ENCODE measurements around the gene CFDP1.

The CFDP1 gene

GRCh38 chr16:75372236-75372856 is 61.0 kb downstream of the CFDP1 start:
- no peak for DNase-seq (ENCODE audit: low read depth)

- no peak for DNase-seq (ENCODE audit: low read depth)
These were observed 62.1 kb downstream of the CFDP1 start for GRCh38 chr16:75371171-75371570.

GRCh38 chr16:75364286-75364791 is 69.0 kb downstream of the CFDP1 start:
- DNase-seq (ENCODE audit: low read depth): no peak

GRCh38 chr16:75362846-75363245 is 70.5 kb downstream of the CFDP1 start:
- DNase-seq (ENCODE audit: low read depth): no peak

- DNase-seq (ENCODE audit: low read depth): no peak
These were observed 71.4 kb downstream of the CFDP1 start for GRCh38 chr16:75361936-75362335.

GRCh38 chr16:75354170-75354569 is 79.1 kb downstream of the CFDP1 start:
- no peak for DNase-seq (ENCODE audit: low read depth)

GRCh38 chr16:75351183-75351582 is 82.1 kb downstream of the CFDP1 start:
- DNase-seq (ENCODE audit: low read depth): peak; percentile 60

- no peak for DNase-seq (ENCODE audit: low read depth)
These were observed 87.6 kb downstream of the CFDP1 start for GRCh38 chr16:75345711-75346110.

GRCh38 chr16:75343941-75344340 is 89.4 kb downstream of the CFDP1 start:
- DNase-seq (ENCODE audit: low read depth): no peak

GRCh38 chr16:75343286-75343685 is 90.0 kb downstream of the CFDP1 start:
- DNase-seq (ENCODE audit: low read depth): no peak

GRCh38 chr16:75342308-75342811 is 90.9 kb downstream of the CFDP1 start:
- DNase-seq (ENCODE audit: low read depth): peak; percentile 27

GRCh38 chr16:75341564-75342307 is 91.6 kb downstream of the CFDP1 start:
- DNase-seq (ENCODE audit: low read depth): peak; percentile 8

- no peak for DNase-seq (ENCODE audit: low read depth)
These were observed 92.4 kb downstream of the CFDP1 start for GRCh38 chr16:75340741-75341491.

- no peak for DNase-seq (ENCODE audit: low read depth)
These were observed 95.9 kb downstream of the CFDP1 start for GRCh38 chr16:75337430-75337829.

GRCh38 chr16:75336521-75336920 is 96.8 kb downstream of the CFDP1 start:
- DNase-seq (ENCODE audit: low read depth): no peak

GRCh38 chr16:75333721-75334163 is 99.6 kb downstream of the CFDP1 start:
- DNase-seq (ENCODE audit: low read depth): no peak

- DNase-seq (ENCODE audit: low read depth): no peak
These were observed 103.4 kb downstream of the CFDP1 start for GRCh38 chr16:75329943-75330342.

- DNase-seq (ENCODE audit: low read depth): no peak
These were observed 107.0 kb downstream of the CFDP1 start for GRCh38 chr16:75326333-75326732.

- no peak for DNase-seq (ENCODE audit: low read depth)
These were observed 109.4 kb downstream of the CFDP1 start for GRCh38 chr16:75323933-75324332.

- no peak for DNase-seq (ENCODE audit: low read depth)
These were observed 110.1 kb downstream of the CFDP1 start for GRCh38 chr16:75323198-75323597.

GRCh38 chr16:75322740-75323139 is 110.6 kb downstream of the CFDP1 start:
- DNase-seq (ENCODE audit: low read depth): no peak

GRCh38 chr16:75320435-75320834 is 112.9 kb downstream of the CFDP1 start:
- no peak for DNase-seq (ENCODE audit: low read depth)
